Activated naive CD4-positive, alpha-beta T cell (primary cell): ENCODE results near the gene PUS7.
"Not testable (repeated sequence)": the region's sequence is repeated elsewhere in the genome, so short reads cannot be mapped to it uniquely, and the experiment has no call there.

Source experiments
- DNase-seq, 4 experiments: peaks; one replicate each; lab custom pipeline; 2025; lab: John Stamatoyannopoulos, UW

The PUS7 gene, protein sequence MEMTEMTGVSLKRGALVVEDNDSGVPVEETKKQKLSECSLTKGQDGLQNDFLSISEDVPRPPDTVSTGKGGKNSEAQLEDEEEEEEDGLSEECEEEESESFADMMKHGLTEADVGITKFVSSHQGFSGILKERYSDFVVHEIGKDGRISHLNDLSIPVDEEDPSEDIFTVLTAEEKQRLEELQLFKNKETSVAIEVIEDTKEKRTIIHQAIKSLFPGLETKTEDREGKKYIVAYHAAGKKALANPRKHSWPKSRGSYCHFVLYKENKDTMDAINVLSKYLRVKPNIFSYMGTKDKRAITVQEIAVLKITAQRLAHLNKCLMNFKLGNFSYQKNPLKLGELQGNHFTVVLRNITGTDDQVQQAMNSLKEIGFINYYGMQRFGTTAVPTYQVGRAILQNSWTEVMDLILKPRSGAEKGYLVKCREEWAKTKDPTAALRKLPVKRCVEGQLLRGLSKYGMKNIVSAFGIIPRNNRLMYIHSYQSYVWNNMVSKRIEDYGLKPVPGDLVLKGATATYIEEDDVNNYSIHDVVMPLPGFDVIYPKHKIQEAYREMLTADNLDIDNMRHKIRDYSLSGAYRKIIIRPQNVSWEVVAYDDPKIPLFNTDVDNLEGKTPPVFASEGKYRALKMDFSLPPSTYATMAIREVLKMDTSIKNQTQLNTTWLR

DNA sequence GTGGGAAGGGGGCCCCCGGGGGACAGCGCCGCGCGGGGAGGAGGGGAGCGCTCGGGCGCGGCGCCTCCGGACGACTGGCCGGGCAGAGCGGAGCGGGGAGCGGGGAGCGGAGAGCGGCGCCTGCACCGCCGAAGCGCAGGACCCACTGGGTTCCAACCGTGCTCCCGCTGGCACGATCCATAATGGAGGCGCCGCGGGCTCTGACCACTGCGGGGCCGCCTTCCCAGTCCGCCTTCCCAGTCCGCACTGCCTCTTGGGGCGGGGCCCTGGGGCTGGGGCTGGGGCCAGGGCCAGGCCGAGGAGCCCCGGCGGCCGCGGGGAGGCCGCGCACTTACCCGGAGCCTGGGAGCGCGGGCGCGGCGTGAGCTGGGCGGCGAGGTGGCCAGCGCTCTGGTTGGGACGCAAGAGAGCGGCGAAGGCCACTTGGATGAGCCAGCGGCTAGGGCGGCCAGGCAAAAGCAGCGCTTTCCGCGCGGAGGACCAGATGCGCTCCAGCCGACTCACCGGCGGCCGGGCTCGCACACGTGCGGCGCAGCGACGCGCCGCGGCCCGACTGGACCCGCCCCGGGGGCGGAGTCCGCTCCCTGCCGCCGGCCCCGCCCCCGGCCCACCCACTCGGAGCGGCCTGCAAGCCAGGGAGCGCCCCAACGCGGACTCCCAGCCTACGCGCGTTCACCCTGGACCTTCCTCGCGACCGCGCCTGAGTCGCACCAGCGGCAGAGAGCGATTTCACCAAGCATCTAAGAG, at the start of gene PUS7:
PUS7 (minus strand) TSS at position 555 of the 747 bp plus-strand sequence. CDS start 13,759 bp downstream, outside the sequence.
- DNase-seq: peak; percentile 26 to 79 (median 60)

GRCh38 chr7:105567821-105568220, 45.8 kb upstream of the PUS7 start:
- DNase-seq: no peak

DNA sequence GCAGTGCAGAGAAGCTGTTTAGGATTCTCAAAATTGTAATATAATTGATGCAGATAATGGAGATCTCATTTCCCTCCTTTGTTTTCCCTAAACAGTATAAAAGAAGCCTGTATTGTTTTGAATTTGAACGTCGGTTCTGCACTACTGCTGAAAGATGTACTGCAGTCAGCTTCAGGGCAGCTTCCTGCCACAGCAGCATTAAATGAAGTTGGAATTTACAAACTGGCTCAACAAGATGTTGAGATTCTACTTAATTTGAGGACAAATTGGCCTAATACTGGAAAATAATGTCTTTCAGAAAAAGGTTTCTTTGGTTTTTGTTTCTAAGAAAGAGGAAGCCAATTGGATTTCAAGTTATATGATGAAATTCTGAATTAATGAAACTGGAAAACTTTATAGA, 45.0 kb upstream of the PUS7 start:
- DNase-seq: no peak

DNA sequence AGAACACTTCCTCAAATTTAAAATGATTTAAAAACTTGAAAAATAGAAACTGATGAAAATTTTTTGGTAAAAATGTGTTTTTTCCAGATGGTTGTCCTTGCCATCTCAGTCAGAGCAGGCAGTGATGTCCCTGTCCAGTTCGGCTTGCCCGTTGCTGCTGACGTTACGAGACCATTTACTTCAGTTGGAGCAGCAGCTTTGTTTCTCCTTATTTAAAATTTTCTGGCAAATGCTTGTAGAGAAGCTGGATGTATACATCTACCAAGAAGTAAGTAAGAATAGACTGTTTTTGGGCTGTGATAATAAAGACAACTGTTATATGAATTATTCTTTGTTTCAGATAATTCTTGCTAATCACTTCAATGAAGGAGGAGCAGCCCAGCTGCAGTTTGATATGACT, 43.1 kb upstream of the PUS7 start:
- no peak for DNase-seq

DNA sequence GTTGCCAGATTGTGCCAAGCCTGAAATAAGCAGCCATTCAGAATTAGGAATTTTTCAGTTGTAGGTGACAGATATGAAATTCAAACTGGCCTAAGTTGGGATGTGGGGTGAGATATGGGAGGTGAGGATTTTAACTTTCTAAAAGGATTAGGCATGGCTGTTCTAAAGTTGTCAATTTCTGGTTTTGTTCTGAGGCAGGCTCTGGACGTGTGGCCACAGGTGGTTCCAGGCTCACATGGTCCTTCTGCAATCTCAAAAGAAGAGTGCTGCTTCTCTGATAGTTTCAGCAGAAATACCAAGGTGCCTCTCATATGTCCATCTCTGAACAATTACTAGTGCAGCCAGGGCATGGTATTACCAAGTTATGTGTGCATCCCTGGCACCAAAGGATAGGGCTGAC, 37.9 kb upstream of the PUS7 start:
- DNase-seq: no peak

DNA sequence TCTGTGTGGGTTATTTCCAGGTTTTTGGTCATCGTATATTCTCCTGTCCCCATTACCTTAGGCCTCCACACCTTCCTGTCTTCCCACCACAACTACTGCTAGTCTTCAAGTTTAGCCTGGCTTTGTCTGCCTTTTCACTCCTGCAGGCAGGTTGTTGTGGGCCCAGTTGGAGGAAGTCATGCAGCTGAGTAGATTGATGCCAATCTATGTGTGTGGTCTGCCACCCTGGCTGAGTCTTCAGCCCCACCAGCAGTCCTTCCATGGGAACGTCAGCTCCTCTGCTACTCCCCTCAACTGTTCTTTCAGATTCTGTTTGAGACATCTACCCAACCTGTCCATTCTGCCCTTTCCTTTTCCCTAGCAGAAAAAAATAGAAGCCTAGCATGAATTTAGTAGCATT, 16.3 kb upstream of the PUS7 start:
- no peak for DNase-seq

DNA sequence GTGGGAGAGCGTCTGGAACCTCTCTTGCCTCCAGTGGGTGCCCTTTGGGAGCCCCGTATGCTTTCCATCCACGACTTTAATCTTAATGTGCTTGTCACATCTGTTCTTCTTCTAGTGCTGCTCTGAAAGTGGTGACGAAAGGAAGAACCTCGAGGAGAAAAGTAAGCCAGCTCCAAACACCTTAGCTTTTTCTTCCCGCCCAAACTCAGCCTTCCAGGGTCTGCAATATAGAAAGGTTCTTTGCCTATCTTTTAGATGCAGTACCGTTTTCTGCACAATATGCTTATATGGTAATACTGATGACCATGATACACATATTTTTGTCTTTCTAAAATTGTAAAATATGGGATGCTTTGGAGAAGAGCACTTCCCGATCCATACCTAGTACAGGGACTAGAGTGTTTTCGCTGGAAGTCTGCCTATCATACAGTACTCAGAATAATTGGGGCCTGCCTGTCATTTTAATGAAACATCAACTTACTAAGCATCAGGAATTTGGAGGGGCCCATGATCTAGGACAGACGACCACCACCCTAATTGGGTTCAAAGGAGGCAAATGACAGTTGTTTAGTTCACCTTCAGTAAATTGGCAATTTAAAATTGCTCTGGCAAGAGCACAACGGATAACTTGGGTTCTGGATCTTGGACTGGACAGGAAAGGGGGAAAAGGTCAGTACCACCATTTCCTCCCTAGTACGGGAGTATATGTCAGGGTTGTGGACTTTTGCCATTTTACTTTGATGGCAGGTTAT, 10.8 kb upstream of the PUS7 start:
- no peak for DNase-seq

DNA sequence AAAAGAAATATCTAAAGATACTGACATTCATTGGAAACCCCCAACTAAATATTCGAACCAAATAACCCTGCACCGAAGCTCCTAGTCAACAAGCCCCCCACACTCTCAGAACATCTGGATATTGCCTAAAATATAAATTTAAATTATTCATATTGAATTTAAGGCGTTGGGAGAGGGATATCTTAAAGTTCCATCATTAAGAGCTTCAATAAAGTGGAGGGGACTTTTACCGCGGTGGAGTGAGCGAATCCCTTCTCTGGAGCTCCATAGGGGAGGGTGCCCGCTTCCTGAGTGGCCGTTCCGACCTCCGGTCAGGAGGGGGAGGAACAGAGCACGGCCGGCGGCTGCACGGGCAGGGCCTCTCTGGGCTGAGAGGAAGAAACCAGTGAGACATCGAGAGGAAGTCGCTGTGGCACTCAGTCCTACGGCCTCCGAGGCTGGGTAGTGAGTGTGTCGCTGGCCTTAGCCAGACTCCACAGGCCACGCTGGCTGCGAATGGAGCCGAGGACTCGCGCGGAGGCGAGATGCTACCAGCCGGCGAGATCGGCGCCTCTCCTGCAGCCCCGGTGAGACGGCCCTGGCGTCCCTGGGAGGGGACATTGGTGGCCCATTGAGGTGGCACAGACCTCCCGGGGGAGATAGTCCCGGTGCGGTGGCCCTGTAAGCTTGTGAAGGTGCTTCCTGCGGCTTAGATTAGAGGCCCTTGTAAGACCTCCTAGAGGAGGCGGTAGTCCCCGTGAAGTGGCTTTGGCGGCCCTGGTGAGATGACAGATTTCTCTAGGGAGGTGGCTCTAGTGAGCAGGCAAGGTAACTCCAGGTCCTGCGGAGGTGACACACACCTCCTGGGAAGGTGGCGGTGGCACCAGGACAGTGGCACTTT, 10.0 kb upstream of the PUS7 start, which contains the start of gene RINT1:
RINT1 (plus strand) TSS at position 410 of the 880 bp plus-strand sequence; CDS start at position 525, 115 bp downstream.
- DNase-seq: peak; percentile 66 to 83 (median 74)

- no peak for DNase-seq
These were observed 8.5 kb upstream of the PUS7 start for GRCh38 chr7:105530546-105530945.

- DNase-seq: no peak
These were observed 8.1 kb upstream of the PUS7 start for GRCh38 chr7:105530126-105530525.

DNA sequence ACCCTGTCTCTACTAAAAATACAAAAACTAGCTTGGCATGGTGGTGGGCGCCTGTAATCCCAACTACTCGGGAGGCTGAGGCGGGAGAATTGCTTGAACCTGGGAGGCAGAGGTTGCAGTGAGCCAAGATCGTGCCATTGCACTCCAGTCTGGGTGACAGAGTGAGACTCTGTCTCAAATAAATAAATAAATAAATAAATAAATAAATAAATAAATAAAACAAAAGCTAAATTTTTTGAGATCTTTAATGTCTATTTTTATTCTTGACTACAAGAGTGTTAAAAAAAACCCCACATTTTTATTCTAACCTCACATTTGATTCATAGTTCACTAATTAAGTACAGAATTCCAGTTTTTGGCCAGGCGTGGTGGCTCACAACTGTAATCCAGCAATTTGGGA, 5.7 kb upstream of the PUS7 start:
- DNase-seq: not testable (repeated sequence)

GRCh38 chr7:105524840-105525239, 2.8 kb upstream of the PUS7 start:
- no peak for DNase-seq

DNA sequence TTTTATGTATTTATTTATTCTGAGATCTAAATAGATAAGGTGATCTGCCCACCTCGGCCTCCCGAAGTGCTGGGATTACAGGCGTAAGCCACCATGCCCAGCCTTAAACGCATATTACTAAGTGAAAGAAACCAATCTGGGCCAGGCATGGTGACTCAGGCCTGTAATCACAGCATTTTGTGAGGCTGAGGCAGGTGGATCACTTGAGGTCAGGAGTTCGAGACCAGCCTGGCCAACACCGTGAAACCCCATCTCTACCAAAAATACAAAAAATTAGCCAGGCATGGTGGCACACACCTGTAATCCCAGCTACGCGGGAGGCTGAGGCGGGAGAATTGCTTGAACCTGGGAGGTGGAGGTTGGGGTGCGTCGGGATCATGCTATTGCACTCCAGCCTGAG, 2.4 kb upstream of the PUS7 start:
- not testable (repeated sequence) for DNase-seq

GRCh38 chr7:105521027-105521716, 899 bp downstream of the PUS7 start:
- DNase-seq: peak in 1 of 4 experiments; percentile 8

- DNase-seq: not testable (repeated sequence)
These were observed 1.5 kb downstream of the PUS7 start for GRCh38 chr7:105520620-105521019.

DNA sequence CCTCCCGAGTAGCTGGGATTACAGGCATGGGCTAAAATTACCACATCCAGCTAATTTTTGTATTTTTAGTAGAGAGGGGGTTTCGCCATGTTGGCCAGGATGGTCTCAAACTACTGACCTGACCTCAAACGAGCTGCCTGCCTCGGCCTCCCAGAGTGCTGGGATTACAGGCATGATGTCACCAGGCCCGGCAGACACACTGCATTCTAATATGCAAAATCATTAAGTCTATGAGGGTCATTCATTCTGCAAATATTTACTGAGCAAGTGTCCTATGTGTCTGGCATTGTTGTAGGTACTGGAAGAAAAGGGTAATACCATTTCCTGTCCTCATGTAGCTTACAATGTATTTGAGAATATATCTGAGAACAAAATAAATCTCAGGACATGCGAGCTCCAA, 2.7 kb downstream of the PUS7 start:
- DNase-seq: no peak

DNA sequence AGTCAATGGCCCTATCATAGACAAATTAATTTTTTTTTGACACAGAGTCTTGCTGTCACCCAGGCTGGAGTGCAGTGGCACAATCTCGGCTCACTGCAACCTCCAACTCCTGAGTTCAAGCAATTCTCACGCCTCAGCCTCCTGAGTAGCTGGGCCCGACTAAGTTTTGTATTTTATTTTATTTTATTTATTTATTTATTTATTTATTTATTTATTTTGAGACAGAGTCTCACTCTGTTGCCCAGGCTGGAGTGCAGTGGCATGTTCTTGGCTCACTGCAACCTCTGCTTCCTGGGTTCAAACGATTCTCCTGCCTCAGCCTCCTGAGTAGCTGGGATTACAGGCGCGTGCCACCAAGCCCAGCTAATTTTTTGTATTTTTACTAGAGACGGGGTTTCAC, 6.5 kb downstream of the PUS7 start:
- DNase-seq: not testable (repeated sequence)

GRCh38 chr7:105512926-105513526, 9.0 kb downstream of the PUS7 start:
- no peak for DNase-seq

DNA sequence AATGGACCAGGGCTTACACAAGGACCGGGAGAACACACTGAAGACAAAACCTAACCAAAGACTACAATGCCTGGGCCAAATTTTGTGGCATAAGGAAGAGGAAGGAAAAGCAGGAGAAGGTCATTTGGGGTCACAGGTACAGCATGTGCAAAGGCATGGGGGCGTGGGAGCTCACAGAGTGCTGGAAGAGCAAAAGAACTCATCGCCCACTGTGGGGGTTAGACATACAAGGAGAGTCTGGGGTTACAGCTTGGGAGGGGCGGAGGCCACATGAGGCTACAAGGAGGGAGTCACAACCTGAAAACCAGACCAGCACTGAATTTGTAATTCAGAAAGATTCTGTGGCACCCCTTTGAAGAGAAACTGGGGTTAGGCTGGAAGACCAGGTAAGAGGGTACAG, 9.7 kb downstream of the PUS7 start:
- no peak for DNase-seq

- no peak for DNase-seq
These were observed 19.9 kb downstream of the PUS7 start for GRCh38 chr7:105502173-105502572.
